ENCODE measurements around the gene ACAD8. TPM values are rescaled to one million over a fixed set of nuclear protein-coding genes. Genes with fewer than 3 reads are reported as not detected.

The ACAD8 gene
- total RNA-seq, 2 donors from 2014 or later, result 12.9 to 16.9 TPM

Other genes with a start within 250 kb of the ACAD8 start
- 10 to 100 TPM; 86.6 to 92.2 TPM for gene JAM3, start 184.5 kb upstream of the ACAD8 start, total RNA-seq
- 10 to 100 TPM; 12.6 to 15.2 TPM for gene NCAPD3, start 29.6 kb upstream of the ACAD8 start, total RNA-seq
- 10 to 100 TPM; 30.7 to 34.1 TPM for gene VPS26B, start 28.9 kb upstream of the ACAD8 start, total RNA-seq
- 10 to 100 TPM; 21.0 to 37.3 TPM for gene THYN1, start 216 bp upstream of the ACAD8 start, total RNA-seq
- not detected for gene GLB1L3, start 22.8 kb downstream of the ACAD8 start, total RNA-seq
- 1 to 10 TPM; 2.8 to 4.0 TPM for gene GLB1L2, start 78.4 kb downstream of the ACAD8 start, total RNA-seq
- gene B3GAT1, start 158.7 kb downstream of the ACAD8 start, total RNA-seq, result under 1 TPM in 1 of 2 donors, not detected in 1; 0.28 TPM